HL-60/S4 treated with phorbol 12-myristate 13-acetate at 8.2 ng/mL for 4 days and 3 days (cell line): ENCODE data around the gene MEIOSIN.

Source experiments
- in situ Hi-C: fragments of 300-500 bp; cut with MboI; formaldehyde crosslinking; loops from 2 replicates; pipeline ENCODE4 v1.15.0; 2022; ENCODE audit warnings: low sequenced_read_pairs

The MEIOSIN gene

DNA sequence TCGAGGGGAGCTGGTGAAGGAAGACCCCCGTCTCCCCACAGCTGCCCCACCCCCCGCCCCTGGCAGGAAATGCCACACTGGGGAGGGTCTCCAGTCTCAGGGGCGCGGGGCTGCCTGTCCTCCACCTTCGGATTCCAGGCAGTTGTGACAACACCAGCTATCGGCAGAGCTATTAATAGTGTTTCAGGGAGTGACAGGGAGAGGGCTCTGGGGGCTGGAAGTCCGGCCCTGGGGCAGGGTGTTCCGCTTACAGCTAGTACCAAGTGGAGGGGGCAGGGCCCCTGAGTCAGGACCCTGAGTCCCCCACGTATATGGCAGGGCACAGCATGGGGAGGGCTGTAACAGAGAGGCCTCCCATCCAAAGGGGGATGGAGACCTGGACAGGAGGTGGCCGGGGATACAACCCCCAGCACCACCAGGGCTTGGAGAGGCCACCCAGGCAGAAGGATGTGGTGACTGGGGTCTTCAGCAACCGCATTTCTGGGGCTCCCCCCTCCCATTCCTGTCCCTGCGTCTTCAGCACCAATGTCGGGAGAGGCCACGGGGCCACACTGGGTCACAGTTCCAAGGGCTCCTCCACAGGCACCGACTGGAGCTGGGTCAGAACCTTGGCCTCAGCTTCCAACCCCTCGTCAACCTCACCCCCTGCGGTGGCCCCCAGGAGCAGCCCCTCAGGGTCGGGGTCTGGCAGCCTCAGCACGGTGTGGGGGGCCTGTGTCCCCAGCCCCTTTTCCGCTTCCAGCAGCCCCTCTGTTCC, 31.9 kb downstream of the MEIOSIN start:
- in situ Hi-C loops = no loop called here

DNA sequence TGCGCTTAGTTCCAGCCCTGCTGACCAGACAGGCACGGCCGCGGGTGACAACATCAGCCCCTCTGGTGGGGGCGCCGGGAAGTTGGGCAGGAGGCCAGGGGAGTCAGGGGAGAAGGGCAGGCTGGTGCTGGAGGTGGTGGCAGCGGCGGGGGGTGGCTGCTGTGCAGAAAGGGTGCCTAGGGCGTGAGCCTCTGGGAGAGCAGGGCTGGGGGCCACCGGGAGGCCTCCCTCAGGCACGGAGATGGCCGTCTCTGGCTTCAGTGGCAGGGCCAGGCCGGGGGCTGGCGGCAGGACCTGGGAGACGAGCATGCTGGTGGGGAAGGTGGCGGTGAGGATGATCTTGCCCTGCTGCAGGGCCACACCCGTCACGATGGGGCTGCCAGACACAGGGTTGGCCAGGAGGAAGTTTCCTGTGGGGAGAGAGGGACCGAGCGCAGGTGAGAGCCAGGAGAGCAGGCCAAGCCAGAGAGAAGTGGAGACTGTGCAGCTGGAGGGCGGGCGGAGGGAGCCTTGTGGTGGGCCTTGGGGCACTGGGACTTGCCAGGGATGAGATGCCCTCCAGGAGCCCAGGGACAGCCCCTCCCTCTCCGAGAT, 32.6 kb downstream of the MEIOSIN start:
- in situ Hi-C loops = no loop called here

DNA sequence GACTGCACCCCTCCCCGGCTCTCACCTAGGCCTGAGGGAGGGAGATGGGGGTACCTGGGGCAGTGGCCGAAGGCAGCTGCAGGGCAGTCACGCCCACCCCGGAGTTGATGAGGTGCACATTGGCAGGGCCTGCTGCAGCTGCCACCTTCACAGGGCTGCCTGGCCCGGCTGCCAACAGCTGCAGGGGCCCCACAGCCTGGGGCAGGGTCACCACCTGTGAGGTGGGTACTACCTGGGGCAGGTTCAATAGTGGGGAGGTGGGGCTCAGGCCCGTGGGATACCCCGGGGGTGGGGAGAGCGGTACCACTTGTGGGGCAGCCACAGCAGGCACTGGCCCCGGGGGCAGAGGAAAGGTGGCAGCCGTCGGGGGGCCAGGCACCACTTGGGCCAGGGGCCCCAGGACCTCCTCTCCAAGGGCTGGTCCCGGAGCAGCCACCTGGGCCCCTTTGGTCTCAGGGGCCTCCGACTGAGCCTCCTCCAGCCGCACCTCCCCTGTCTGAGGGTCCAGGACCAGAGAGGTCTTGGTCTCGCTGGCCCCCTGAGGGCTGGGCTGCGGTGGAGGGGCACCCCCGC, 33.1 kb downstream of the MEIOSIN start:
- in situ Hi-C loops = no loop called here

DNA sequence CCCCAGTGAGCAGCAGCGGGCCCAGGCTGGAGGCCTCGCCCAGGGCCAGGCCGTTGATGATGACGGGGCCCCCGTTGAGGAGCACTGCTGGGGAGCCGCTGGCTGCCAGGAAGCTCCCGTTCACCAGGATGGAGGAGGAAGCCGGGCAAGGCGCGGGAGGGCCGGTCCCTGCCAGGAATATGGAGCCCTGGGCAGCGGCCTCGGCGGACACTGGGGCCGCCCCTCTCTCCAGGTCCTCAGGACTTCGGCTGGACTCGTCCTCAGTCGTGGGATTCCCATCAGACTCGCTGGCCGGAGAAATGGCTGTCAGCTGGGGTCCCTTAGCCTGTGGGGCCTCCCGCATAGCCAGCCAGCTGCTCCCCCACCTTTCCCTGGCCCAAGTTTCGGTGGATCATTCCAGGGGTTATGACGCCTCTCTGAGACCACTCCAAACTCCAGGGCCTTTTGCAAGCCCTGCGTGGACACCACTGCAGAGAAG, 33.7 kb downstream of the MEIOSIN start:
- in situ Hi-C loops = no loop called here

DNA sequence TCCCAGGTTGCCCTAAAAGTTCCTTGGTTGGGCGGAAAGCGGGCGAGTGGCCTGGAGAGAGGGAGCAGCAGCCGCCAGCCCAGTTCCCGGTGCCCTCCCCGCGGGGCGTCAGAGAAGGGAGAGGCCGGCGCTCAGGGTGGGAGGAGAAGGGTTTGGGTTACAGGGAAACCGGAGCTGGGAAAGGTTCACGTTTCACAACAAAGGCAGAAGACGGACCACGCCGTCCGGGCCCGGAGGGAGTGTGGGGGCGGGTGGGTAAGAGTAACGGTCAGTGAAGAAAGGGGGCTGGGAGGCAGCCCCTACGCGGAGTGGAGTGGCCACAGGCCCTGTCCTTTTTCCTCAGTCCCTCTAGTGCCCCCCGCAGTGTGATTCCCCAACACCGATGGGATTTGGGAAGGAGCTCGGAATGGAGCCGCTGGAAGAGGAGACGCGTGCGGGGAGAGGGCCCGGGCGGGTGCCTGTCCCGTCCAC, 34.2 kb downstream of the MEIOSIN start:
- in situ Hi-C loops = no loop called here

DNA sequence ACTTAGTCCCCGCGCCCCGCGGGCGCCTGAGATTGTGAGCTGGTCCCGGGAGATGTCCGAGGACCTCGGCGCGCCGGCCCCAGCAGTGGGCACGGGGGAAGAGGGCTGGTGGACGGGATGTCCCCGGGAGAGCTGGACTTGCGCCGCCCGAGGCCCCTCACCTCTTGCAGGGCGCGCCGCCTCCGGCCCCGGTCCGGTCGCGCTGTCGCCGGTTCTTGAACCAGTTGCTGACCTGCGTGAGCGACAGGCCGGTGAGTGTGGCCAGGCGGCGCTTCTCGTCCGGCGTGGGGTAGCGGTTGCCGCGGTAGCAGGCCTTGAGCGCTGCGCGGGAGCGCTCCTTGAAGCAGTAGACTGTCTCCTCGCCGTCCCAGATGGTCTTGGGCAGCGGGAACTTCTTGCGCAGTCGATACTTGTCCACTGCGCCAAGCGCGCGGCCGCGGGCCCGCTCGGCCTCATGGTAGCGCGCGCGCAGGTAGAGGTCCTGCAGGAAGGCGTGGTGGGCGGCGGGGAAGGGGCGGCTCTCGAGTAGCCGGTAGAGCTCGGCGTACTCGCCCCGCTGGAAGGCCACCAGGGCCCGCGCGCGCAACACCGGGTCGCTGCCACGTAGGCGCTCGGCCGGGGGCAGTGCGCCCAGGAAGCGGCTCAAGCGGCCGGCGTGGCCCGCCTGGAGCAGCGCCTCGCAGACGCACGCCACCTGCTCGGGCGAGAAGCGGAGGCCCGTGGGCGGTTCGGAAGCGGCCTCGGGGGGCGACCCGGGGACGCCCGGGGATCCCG, 34.8 kb downstream of the MEIOSIN start:
- in situ Hi-C loops = no loop called here

DNA sequence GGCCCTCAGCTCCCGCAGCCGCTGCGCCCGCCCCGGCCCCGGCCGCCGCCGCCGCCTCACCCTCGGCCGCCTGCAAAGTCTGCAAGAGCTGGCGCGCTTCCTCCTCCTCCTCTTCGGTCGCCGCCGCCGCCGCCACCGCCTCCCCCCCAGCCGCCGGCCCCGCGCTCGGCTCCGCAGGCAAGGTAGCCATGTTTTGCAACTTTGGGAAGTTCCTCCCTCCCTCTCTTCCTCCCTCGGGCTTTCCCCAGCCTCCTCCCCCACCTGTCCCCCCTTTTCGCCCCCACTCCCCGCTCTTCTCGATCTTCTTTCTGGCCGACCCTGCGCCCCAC, 35.4 kb downstream of the MEIOSIN start:
- in situ Hi-C loops = no loop called here

DNA sequence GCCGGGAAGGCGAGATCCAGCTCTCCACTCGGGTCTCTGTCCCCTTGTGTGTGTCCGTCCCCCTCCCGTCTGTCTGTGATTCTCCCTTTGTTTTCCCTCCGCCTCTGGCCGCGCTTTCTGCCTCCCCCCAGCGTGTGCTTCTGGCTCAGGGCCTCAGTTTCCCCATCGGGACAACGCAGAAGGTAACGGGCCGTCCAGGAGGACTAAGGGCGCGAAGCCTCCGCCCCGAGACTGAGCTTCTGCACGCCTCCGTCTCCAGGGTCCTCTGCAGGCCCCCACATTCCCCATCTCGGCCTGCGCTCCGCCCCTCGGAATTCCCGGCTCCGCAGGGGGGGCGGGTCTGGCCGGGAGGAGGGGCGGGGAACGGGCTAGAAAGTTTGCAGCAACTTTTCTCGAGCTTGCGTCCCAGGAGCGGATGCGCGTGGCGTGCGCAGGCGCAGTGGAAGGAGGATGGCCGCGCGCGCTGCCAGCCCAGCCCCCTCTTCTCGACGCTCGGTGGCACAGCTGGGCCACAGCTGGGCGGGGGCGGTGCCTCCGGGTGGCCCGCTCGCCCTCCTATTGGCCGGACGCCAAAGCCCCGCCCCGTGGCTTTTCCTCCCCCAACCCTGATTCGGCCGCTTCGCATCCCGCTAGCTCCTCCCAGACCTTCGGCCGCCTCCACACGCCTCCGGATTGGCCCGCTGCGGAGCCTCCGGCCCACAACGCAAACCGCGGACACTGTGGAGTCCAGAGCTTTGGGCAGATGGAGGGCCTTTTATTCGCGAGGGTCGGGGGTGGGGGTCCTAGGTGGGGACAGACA, 35.9 kb downstream of the MEIOSIN start, which contains the start of gene SIX5:
SIX5 (minus strand) TSS at position 269 of the 799 bp plus-strand sequence. CDS start 408 bp downstream, outside the sequence.
- in situ Hi-C loops = no loop called here

DNA sequence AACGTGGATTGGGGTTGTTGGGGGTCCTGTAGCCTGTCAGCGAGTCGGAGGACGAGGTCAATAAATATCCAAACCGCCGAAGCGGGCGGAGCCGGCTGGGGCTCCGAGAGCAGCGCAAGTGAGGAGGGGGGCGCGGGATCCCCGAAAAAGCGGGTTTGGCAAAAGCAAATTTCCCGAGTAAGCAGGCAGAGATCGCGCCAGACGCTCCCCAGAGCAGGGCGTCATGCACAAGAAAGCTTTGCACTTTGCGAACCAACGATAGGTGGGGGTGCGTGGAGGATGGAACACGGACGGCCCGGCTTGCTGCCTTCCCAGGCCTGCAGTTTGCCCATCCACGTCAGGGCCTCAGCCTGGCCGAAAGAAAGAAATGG, 36.6 kb downstream of the MEIOSIN start:
- in situ Hi-C loops = no loop called here

DNA sequence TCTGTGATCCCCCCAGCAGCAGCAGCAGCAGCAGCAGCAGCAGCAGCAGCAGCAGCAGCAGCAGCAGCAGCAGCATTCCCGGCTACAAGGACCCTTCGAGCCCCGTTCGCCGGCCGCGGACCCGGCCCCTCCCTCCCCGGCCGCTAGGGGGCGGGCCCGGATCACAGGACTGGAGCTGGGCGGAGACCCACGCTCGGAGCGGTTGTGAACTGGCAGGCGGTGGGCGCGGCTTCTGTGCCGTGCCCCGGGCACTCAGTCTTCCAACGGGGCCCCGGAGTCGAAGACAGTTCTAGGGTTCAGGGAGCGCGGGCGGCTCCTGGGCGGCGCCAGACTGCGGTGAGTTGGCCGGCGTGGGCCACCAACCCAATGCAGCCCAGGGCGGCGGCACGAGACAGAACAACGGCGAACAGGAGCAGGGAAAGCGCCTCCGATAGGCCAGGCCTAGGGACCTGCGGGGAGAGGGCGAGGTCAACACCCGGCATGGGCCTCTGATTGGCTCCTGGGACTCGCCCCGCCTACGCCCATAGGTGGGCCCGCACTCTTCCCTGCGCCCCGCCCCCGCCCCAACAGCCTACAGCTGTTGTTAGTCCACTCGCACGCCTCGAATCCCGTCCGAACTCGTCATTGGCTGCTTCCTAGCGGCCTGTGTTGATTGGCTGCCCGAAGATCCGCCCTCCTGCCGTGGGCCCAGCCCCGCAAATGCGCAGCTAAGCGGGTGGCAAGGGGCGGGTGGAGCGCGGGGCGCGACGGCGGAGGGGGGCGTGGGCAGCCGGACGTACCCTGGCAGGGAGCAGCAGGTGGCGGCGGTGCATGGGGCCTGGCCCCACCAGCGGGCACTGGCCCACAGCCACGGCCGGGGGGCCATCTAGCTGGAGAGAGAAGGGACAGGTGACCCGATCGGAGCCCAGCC, 37.2 kb downstream of the MEIOSIN start:
- in situ Hi-C loops = no loop called here

DNA sequence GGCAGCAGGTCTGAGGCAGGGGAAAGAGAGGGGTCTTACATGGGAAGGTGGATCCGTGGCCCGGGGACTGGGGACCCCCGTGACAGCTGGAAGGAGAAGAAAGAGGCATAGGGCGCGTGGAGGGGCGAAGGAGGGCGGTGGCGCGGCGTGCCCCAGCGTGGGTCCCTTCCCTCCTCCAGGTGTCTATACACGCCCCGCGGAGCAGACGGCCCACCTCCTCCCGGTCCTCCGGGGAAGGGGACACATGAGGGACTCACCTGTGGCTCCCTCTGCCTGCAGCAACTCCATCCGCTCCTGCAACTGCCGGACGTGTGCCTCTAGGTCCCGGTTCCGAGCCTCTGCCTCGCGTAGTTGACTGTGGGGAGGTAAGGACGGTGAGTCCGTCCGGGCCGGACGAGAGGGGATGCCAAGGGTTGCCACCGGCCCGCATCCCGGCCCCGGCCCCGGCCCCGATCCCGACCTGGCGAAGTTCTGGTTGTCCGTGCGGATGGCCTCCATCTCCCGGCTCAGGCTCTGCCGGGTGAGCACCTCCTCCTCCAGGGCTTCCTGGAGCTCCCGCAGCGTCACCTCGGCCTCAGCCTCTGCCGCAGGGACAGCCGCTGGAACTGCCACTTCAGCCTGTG, 38.2 kb downstream of the MEIOSIN start:
- in situ Hi-C loops = no loop called here

DNA sequence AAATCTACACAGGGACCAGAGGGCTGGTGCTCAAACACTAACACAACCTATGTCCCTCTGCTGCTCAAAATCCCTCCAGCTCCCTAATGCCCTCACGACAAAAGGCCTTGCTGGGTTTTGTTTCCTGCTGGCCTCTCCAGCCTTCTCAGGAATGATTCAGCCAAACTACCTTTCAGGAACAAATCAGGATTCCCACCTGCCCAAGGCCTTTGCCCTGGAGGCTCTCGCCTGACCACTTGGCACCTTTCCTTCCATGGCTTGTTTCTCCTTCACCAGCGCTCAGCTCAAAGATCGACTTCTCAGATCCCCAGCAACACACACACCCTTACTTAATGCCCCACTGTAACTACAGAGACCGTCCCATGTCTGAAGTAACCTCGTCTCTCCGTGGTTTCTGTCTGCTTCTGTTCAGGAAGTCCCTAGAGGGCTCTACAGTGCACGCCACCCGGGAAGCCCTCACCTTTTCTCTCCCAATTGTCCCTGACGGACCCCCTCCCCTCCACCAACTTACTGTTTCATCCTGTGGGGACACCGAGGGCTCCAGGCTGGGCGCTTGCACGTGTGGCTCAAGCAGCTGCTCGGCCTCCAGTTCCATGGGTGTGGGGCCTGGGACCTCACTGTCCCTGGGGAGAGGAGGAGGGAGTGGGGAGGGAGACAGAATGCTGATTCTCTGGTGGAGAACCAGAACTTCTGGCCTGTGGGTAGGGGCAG, 39.0 kb downstream of the MEIOSIN start:
- in situ Hi-C loops = no loop called here

DNA sequence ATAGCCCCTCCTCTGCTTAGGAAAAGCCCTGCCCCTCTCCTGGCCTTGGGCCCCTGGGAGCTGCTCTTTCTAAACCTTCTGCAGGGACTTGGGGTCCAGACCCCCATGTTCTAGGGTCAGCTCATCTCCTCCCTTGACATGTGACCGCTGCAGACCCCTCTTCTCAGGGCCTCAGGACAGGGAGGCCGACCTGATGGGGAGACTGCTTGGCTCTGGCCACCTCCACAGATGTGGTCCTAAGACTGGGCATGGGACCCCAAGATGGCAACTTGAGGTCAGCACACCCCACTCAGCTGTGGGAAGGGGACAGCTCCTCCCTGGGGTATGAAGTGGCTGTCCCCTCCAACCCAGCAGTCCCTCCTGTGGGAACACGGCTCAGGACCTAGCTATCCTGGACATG, 39.7 kb downstream of the MEIOSIN start:
- in situ Hi-C loops = no loop called here

DNA sequence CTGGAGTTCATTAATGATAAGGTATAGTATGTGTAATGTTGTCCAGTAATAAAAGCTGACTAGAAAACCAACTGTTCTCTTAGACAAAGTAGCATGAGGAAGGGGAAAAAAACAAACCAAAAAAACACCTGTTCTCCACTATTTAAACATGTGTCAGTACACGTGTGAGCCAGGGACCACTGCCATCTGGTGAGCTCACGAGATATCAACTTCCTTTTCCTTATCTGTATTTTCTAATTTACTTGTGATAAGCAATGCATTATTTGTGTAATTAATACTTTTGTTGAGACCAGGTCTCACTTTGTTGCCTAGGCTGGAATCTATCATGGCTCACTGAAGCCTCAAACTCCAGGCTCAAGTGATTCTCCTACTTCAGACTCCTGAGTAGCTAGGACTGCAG, 40.1 kb downstream of the MEIOSIN start:
- in situ Hi-C loops = no loop called here

DNA sequence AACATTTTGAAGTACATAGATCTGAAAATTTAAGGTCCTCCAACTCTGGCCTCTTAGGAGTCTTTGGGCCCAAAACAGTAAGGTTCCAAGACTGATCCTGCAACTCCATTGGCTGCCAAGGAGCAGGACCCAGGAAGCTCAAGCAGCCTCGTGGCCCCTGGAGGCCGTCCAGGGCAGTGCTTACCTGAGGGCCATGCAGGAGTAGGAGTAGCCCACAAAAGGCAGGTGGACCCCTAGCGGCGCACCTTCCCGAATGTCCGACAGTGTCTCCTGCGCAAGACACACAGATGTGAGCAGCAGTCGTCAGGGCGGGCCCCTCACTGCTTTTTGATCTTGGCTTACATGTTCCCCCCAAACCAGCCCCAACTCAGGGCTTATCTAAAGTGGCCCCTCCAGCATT, 41.5 kb downstream of the MEIOSIN start:
- in situ Hi-C loops = no loop called here

DNA sequence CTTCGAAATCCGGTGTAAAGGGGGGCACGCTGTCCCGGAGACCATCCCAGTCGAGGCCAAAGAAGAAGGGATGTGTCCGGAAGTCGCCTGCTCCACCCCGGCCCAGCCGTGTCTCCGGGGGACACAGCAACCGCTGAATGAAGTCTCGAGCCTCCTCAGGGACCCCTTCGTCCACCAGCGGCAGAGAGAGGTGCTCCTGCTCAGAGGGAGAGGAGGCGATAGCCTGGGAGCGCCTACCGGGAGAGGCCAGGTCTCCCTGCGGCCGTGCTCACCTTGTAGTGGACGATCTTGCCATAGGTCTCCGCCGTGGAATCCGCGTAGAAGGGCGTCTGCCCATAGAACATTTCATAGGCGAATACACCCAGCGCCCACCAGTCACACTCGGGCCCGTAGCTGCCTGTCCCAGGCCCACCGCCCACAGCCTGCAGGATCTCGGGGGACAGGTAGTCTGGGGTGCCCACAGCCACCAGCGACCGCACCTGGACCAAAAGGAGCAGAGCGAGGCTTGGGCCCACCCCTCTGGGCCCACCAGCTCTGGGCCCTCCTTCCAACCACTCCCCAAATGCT, 44.2 kb downstream of the MEIOSIN start:
- in situ Hi-C loops = no loop called here

DNA sequence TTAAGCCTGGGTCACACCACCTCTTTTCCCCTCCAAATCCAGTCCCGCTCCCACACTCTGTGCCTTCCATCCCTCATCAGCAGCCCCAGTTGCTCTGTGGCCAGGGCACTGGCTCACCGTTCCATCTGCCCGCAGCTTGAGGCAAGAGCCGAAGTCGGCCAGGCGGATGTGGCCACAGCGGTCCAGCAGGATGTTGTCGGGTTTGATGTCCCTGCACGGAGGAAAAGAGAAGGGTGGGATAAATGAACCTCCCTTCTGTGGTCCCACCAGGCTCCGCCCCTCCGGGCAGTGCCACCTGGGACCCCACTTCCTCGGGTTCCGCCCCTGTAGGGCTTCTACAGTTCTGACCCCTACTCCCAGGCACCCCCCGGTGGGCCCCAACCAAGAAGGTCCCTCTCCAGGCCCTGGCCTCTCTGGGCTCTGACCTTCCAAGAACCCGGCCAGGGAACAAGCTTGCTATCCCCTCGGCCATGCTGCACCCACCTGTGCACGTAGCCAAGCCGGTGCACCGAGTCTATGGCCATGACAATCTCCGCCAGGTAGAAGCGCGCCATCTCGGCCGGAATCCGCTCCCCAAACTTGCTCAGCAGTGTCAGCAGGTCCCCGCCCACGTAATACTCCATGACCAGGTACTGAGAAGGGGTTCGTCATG, 44.9 kb downstream of the MEIOSIN start:
- in situ Hi-C loops = no loop called here
